Ascending aorta (tissue), 2 donors: ENCODE measurements around the gene GNPTG. TPM values are rescaled to one million over a fixed set of nuclear protein-coding genes. Genes with fewer than 3 reads are reported as not detected.
A peak's percentile ranks its signal among the peaks of the same experiment; 100 is the strongest.

Experiments used
- DNase-seq, 2 donors: peaks; one replicate each; pipeline ENCODE4 v3.0.0-alpha.2; 2019; ENCODE audit warnings: low spot score in 2 of 2
- H3K27ac ChIP-seq, 2 donors: fragments of 200-600 bp; sonication (generic); one replicate each; pipeline ENCODE4 v1.5.1; 2016 to 2017; ENCODE audit warnings: mild to moderate bottlenecking in 1 of 2
- H3K27me3 ChIP-seq: fragments of 200-600 bp; sonication (generic); one replicate; pipeline ENCODE4 v1.5.1; 2017
- H3K36me3 ChIP-seq, 2 donors: fragments of 200-600 bp; sonication (generic); one replicate each; pipeline ENCODE4 v1.5.1; 2016
- H3K4me1 ChIP-seq, 2 donors: fragments of 200-600 bp; sonication (generic); one replicate each; pipeline ENCODE4 v1.5.1; 2016 to 2017; ENCODE audit warnings: mild to moderate bottlenecking in 1 of 2
- H3K4me3 ChIP-seq, 2 donors: fragments of 200-600 bp; sonication (generic); one replicate each; pipeline ENCODE4 v1.5.1; 2016 to 2017; ENCODE audit warnings: mild to moderate bottlenecking in 1 of 2
- H3K9me3 ChIP-seq, 2 donors: fragments of 200-600 bp; sonication (generic); one replicate each; pipeline ENCODE4 v1.5.1; 2016
- CTCF ChIP-seq, 3 experiments: fragments of 200-600 bp in 2 of 3; fragments of 450-650 bp in 1 of 3; sonication (generic) in 2 of 3; IDR thresholded peaks; one replicate each; pipeline ENCODE4 v1.5.1; 2016 to 2019; ENCODE audit warnings: antibody characterized with exemption in 3 of 3, mild to moderate bottlenecking in 1 of 3, moderate library complexity in 1 of 3
- intact Hi-C: fragments of 100-400 bp; cut with DNase I; formaldehyde crosslinking; loops from one replicate; pipeline ENCODE4 v1.15.1; 2023
- total RNA-seq: library from RNA; depleted of rRNA; stranded (reverse); fragments of >200 nt; gene quantifications from one replicate; pipeline ENCODE4 v1.1.0, GENCODE V29; 2016

The GNPTG gene
- total RNA-seq, 1 donor from 2014 or later, result 86.6 TPM

GRCh38 chr16:1377406-1378010 is 25.8 kb downstream of the GNPTG start:
- Histone ChIP-seq H3K4me1 (peaks cover 11 to 15% of the 10 kb centered on the region in 2 donors), H3K27me3 (no peaks in the 10 kb centered on the region), H3K9me3 (no peaks in the 10 kb centered on the region), H3K27ac (no peak overlapping the region), H3K36me3 (peaks cover 20 to 27% of the 10 kb centered on the region in 2 donors), H3K4me3 (no peak overlapping the region)
- TF ChIP-seq CTCF (IDR thresholded peaks at IDR 0.05), result no peak
- intact Hi-C loops, result loop anchor here (2.0 kb wide), 1 partner anchor 31 kb away; no protein-coding TSS in a partner anchor
- no peak for DNase-seq

- Histone ChIP-seq H3K9me3 (no peaks in the 10 kb centered on the region), H3K36me3 (peaks cover 24 to 29% of the 10 kb centered on the region in 2 donors), H3K27me3 (no peaks in the 10 kb centered on the region), H3K4me3 (peak overlapping the region; percentile 60 to 73), H3K4me1 (peaks cover 11 to 15% of the 10 kb centered on the region in 2 donors), H3K27ac (peak overlapping the region in 1 of 2 donors; percentile 88)
- intact Hi-C loops, result loop anchor here (2.0 kb wide), 1 partner anchor 31 kb away; no protein-coding TSS in a partner anchor
- no peak for DNase-seq
- no peak for TF ChIP-seq CTCF (IDR thresholded peaks at IDR 0.05)
These were observed 26.5 kb downstream of the GNPTG start for GRCh38 chr16:1378087-1378803.

- Histone ChIP-seq H3K36me3 (peaks cover 30 to 35% of the 10 kb centered on the region in 2 donors), H3K4me1 (peaks cover 11 to 15% of the 10 kb centered on the region in 2 donors), H3K27ac (peak overlapping the region; percentile 88 to 92), H3K4me3 (peak overlapping the region; percentile 60 to 73), H3K27me3 (no peaks in the 10 kb centered on the region), H3K9me3 (no peaks in the 10 kb centered on the region)
- TF ChIP-seq CTCF (IDR thresholded peaks at IDR 0.05), result no peak
- intact Hi-C loops, result loop anchor here (1.0 to 2.0 kb wide), 2 partner anchors 28 to 30 kb away; partner anchors contain the start of genes GNPTG and TSR3
- peak; percentile 73 to 93 for DNase-seq
These were observed 27.1 kb downstream of the GNPTG start for GRCh38 chr16:1378804-1379303.

DNA sequence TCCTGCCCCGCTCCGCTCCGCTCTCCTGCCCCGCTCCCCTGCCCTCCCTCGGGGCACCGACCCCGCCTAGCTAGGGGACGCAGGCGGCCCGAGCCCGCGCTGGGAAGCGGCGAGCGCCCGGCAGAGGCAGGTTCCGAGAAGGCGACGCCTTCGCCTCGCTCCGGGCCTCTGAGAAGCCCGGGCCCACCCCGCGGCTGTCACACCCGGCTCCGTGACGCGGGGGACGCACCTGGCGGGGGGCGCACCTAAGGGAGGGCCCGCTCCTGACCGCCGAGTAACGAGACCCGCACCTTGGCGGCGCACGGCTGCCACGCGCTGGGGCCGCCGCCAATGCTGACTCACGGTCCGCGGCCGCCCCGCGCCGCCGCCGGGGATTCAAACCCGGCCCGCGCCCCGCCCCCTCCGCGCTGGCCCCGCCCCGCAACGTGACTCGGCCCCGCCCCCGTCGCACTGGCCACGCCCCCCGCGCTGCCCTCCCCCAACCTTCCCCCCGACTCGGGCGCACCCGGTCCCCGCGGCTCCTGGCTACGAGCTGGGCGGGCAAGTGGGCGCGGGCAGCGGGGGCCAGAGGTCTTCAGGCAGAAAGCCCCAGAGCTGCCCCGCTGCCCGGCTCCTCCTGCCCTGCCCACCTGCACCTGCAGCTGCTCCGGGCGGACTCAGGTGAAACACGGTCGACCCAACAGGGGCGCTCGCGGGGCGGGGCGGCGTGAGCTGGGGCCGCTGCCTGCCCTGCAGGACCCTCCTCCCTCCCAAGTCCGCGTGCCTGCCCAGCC is 27.8 kb downstream of the GNPTG start:
- peak overlapping the region; percentile 88 to 92 for H3K27ac ChIP-seq
- peaks cover 11 to 15% of the 10 kb centered on the region in 2 donors for H3K4me1 ChIP-seq
- TF ChIP-seq CTCF (IDR thresholded peaks at IDR 0.05), result no peak
- H3K4me3 ChIP-seq, result peak overlapping the region; percentile 60 to 73
- no peaks in the 10 kb centered on the region for H3K9me3 ChIP-seq
- intact Hi-C loops, result loop anchor here (1.0 to 2.0 kb wide), 2 partner anchors 28 to 29 kb away; partner anchors contain the start of genes GNPTG and TSR3
- no peaks in the 10 kb centered on the region for H3K27me3 ChIP-seq
- DNase-seq, result peak in 1 of 2 donors; percentile 14
- peaks cover 37 to 42% of the 10 kb centered on the region in 2 donors for H3K36me3 ChIP-seq

GRCh38 chr16:1380195-1380594 is 28.5 kb downstream of the GNPTG start:
- Histone ChIP-seq H3K4me1 (peaks cover 11 to 15% of the 10 kb centered on the region in 2 donors), H3K4me3 (no peak overlapping the region), H3K36me3 (peaks cover 39 to 49% of the 10 kb centered on the region in 2 donors), H3K27me3 (no peaks in the 10 kb centered on the region), H3K27ac (peak overlapping the region in 1 of 2 donors; percentile 88), H3K9me3 (no peaks in the 10 kb centered on the region)
- no peak for DNase-seq
- TF ChIP-seq CTCF (IDR thresholded peaks at IDR 0.05), result no peak
- intact Hi-C loops, result no loop called here
